NCI-H524 treated with DMSO at 0.1 percent for 48 hours (cell line): ENCODE results near the gene ADSS2.
"Not testable (repeated sequence)": the region's sequence is repeated elsewhere in the genome, so short reads cannot be mapped to it uniquely, and the experiment has no call there.

Experiments
- DNase-seq: peaks from one replicate; lab custom pipeline; 2025; lab: John Stamatoyannopoulos, UW

The ADSS2 gene

GRCh38 chr1:244451539-244451950, at the start of gene ADSS2:
Gene ADSS2 (minus strand): TSS chr1:244451909. CDS start chr1:244451817, 92 bp downstream.
- no peak for DNase-seq

GRCh38 chr1:244500515-244500914, 48.8 kb upstream of the ADSS2 start:
- not testable (repeated sequence) for DNase-seq

DNA sequence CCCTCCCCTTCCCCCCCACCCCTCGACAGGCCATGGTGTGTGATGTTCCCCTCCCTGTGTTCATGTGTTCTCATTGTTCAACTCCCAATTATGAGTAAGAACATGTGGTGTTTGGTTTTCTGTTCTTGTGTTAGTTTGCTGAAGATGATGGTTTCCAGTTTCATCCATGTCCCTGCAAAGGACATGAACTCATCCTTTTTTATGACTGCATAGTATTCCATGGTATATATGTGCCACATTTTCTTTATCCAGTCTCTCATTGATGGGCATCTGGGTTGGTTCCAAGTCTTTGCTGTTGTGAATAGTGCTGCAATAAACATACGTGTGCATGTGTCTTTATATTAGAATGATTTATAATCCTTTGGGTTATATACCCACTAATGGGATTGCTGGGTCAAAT, 47.8 kb upstream of the ADSS2 start:
- not testable (repeated sequence) for DNase-seq

GRCh38 chr1:244497805-244498204, 46.1 kb upstream of the ADSS2 start:
- DNase-seq, result no peak

GRCh38 chr1:244496186-244496585, 44.5 kb upstream of the ADSS2 start:
- no peak for DNase-seq

DNA sequence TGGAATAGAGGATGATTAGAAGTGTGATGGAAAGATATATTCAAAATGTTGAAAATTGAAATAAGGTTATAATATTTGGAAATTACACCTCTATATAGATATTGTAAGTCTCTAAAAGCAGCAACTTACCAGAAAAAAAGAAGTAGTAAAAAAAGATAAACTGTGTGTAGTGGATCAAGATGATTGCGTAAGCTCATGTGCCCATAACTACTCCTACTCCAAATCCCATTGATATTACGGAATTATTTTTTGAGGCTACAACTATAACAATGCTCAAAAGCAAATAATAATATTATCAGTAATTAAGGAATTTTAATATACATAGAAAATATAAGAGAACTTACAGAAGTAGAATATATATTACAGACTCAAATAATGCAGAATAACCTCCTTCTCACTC, 42.9 kb upstream of the ADSS2 start:
- no peak for DNase-seq

GRCh38 chr1:244484971-244485370, 33.3 kb upstream of the ADSS2 start:
- not testable (repeated sequence) for DNase-seq

- no peak for DNase-seq
These were observed 21.4 kb upstream of the ADSS2 start for GRCh38 chr1:244473059-244473605.

DNA sequence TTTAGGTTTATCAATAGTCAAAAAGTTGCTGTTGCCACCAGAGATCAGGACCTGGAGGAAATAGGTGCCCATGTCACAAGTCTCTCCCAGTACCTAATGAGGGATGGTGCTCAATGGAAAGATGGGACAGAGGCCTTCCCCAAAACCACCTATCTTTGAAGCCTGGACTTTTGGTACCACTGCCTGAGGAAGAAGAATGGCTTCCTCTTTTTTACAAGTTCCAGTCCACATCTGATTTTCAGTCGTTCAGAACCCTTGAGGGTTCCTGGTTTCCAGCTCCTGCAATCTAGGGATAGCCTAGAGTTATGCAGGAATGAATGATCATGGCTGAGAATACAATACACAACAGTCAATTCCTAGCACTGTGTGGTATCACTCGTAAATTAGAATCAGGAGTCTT, 15.0 kb upstream of the ADSS2 start:
- DNase-seq, result no peak

GRCh38 chr1:244461245-244462071, 9.7 kb upstream of the ADSS2 start, which contains the start of gene CATSPERE:
Gene CATSPERE (plus strand): TSS chr1:244461273. CDS start chr1:244461430, 157 bp downstream.
- DNase-seq, result no peak

DNA sequence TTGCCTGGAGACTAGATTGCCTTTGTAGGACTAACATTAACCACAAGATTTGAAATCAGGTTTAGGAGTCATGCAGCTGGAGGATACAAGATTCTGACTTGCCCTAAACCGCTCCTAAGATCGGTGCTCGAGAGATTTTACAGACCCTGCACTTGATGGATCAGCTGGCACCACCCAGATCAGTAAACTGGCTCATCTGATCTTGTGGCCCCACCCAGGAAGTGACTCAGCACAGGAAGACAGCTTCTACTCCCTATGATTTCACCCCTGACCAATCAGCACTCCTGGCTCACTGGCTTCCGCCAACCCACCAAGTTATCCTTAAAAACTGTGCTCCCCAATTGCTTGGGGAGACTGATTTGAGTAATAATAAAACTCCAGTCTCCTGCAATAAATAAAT, 8.5 kb upstream of the ADSS2 start:
- no peak for DNase-seq

- no peak for DNase-seq
These were observed 7.1 kb upstream of the ADSS2 start for GRCh38 chr1:244458781-244459180.

DNA sequence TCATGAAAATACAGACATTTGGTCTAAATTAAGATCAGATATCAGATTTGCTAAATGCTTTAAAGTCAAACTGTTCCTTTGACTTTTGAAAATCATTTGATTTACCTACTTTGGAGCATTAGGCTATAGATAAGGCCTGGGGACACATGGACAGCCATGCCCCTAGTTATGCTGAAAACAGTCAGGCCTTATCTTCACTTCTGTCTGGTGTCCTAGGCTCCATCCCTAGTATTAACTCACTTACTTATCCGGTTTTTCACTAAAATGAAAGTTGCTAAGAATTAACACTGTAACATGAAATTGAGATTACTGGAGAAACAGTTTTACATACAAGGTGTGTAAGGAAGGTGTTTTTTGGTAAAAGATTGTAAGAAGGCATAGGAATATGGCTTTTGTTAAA, 4.9 kb upstream of the ADSS2 start:
- no peak for DNase-seq

GRCh38 chr1:244454412-244454811, 2.7 kb upstream of the ADSS2 start:
- no peak for DNase-seq

DNA sequence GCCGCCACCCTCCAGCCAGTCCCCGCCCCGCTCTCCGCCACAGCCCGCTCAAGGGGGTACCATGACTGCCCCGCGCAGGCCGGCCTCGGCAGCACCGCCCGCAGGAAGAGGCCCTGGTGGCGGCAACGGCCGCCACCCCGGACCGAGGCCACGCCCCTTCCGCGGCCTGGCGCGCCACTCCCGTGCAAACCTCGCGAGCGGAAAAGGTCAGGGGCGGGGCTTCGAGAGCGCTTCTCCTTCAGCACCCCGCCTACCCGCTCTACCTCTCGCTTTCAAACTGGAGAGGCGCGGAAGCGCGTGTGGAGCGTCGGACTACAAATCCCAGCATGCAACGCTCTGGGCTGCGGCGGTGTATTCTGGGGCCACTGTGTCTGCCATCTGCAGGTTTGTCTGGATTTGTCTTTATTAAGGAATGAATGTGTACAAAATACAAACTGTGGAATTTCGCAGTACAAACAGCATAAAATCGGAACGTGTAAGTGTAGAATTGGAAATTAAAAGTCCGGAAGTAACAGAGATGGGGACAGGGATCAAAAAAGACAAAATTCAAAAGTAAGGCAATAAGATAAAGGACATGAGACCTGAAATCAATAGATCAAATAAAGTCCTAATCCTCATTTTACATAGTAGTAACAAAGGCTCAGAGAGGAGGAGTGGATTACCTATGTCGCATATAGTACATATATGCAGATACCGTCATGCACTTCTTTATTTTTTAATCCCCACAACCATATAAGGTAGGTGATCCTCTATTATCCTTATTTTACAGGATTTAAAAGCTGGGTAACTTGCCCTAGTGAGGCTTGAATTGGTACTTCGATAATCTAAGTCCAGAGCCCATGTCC, 464 bp upstream of the ADSS2 start:
- DNase-seq, result peak; percentile 83

DNA sequence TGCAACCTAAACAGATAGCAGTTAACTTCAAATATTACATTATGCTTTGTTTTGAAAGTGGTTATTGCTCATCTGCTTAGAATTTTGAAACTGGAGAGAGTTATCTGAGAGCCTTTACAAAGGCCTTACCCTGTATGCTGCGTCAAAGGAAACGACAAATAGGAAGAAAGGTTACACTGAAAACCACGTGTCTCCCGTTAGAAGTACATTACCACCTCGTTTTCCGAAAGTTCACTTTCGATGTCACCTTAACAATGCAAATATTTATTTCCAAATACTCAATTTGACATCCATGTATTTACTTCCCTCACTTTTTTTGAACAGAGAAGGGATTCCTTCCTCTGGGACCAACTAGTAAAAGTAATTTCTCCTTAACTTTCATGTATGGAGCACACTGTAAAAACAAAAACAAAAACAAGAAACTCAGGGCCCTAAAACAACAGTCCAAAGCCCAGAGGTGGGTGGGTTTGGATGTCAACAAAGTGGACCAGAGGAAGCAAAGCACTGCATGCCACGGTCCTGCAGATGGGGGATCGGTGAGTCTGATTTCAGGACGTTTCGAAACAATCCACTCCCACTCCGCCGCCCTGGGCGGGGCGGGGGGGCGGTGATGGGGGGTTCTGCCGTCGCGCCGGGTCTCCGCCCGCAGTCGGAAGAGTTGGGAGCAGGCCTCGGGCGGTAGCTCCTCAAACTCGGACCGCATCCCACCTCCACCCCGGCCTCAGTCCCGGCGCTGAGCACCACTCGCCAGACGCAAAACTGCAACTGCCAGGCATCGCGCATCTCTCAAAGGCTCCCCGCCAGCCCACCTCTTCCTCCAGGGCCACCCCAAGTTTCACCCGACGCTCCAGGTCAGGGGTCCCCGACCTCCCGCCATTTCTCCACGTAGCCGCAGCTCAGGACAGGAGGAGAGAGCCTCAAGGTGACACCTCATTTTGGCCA, 841 bp downstream of the ADSS2 start:
- DNase-seq, result no peak

- DNase-seq, result no peak
These were observed 1.7 kb downstream of the ADSS2 start for GRCh38 chr1:244449936-244450508.

- no peak for DNase-seq
These were observed 3.3 kb downstream of the ADSS2 start for GRCh38 chr1:244448279-244449036.

- no peak for DNase-seq
These were observed 4.2 kb downstream of the ADSS2 start for GRCh38 chr1:244447552-244447951.

DNA sequence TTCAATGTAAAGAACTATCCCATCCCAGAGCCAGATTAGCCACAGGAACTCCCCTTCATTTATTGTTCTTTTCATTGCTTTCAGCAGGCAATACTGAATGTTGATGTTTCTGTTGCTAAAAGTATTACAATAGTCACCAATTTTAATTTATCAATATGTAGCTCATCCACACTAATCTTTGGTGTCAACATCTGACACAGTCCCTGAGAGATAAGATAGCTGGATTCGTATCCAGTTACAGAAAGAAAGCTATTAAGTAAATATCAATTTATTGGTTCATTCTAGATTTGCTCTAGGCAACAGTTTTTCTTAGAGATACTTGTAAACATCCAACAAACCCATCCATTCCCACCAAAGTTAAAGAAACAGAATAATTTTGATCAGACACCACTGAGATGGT, 4.7 kb downstream of the ADSS2 start:
- DNase-seq, result no peak
